Heart left ventricle (tissue), 13 donors: ENCODE results near the gene VEZT.

Experiments
- CTCF ChIP-seq, 12 donors: fragments of 200-600 bp; sonication (generic) in 4 of 12; IDR thresholded peaks; one replicate each; pipeline versions ENCODE4 v1.5.0 to v1.8.0; 2018 to 2022; ENCODE audit warnings: antibody characterized with exemption in 12 of 12, mild to moderate bottlenecking in 5 of 12
- POLR2A ChIP-seq, 2 donors: fragments of 450-650 bp; IDR thresholded peaks; one replicate each; pipeline ENCODE4 v1.6.1; 2017; ENCODE audit warnings: antibody characterized with exemption in 2 of 2, mild to moderate bottlenecking in 2 of 2, moderate library complexity in 2 of 2
- donor health status: ischemic (EF 13 %, LVEDD 7.1; RV severe dilation, severe dysfunction).
- donor health status: DM: no; HTN: yes; CAD: no.
- donor health status: DM: no; HTN: no; CAD: no.
- donor health status: ischemic (EF 25% LVEDD 6.9; RV normal size, moderate dysfunction).
- donor health status: ischemic (EF 25% LVEDD 5.7; RV mildly dilated, moderate dysfunction).
- donor health status: ischemic (EF 35%, LVEDD 5.7; RV mildly dilated, moderate dysfunction).
- donor health status: nonischemic (EF 11% LVEDD 7.7; RV severe dilation, severe dysfunction).
- donor health status: DM: yes; HTN: yes; CAD: no.
- donor health status: PGD.
- donor health status: ischemic (EF 29% LVEDD 5.4; RV normal size, mild dysfunction).
- donor health status: nonischemic (EF 23%, LVEDD 6.1; RV moderate dilation, normal function).

DNA sequence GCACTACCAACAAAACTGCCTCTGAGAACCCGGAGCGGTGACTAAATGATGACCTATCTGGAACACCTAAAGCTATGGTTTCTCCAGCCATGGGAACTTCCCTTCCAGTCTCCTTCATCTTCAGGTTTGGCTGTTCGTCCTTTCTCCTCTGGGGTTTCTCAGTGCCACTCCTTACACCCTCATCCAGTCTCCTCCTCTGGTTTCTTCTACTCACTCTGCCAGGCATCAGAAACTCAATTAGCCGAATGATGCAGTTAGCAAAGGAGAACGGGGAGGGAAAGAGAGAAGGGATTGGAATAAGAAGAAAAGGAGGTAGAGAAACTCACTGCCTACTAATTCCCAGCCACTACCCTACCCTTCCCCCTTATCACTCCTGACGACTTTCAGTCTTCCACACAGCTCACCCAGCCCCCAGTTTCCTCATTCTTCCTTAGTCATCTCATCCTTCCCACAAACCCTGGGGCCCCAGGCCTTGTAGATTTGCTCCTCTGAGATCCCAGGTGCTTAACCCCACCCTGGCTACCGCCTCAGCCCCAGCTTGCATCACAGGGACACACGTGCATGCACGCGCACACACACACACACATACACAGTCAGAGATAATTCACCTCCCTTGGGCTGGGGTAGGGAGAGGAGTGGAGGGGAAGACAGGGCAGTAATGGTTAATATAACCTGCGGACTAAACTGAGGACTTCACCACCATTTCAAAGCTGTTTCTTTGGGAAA, 13.3 kb upstream of the VEZT start:
- TF ChIP-seq CTCF (IDR thresholded peaks at IDR 0.05) = no peak
- no peak for TF ChIP-seq POLR2A (IDR thresholded peaks at IDR 0.05)
